Measurements from ENCODE around the gene GLP1R. TPM values are rescaled to one million over a fixed set of nuclear protein-coding genes. Genes with fewer than 3 reads are reported as not detected.
A peak's percentile ranks its signal among the peaks of the same experiment; 100 is the strongest.

The GLP1R gene
- total RNA-seq, 8 experiments from 2014 or later = 0.05 to 0.71 (median 0.14) TPM; not detected in 3

DNA sequence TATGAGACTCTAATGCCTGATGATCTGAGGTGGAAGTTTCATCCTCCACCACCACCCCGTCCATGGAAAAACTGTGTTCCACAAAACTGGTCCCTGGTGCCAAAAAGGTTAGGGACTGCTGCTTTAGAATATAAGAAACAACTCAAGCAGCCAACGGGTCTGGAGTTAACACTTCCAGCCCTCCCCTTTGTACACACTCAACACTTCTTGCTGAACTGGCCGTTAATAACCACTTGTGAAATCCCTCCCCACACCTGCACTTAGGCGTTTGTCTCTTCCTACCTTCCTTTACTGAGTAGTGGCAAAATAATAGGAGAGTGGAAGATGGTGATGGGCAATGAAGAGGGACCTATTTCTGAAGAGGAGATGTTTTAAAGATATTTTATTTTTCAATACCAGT, 55.9 kb downstream of the GLP1R start:
- H3K4me1 ChIP-seq (replicated peaks in 1 of 2) = peaks cover 0 to 3% of the 10 kb centered on the region in 2 donors
- H3K4me3 ChIP-seq = no peak overlapping the region
- no peak for ATAC-seq (replicated peaks in 6 of 8)
- in situ Hi-C loops (cut with MboI; ENCODE audit: low pct_unique_long_range_greater_than_20kb in 2 of 9, low sequenced_read_pairs in 9 of 9, unreplicated experiment in 9 of 9) = no loop called here
- H3K27ac ChIP-seq = no peak overlapping the region
- 40 to 100% (median 75%) methylated on average over 1 to 4 of the region's 4 CpGs; no CpG with 5 or more reads in 3 of the 10 experiments for WGBS, 10 experiments

DNA sequence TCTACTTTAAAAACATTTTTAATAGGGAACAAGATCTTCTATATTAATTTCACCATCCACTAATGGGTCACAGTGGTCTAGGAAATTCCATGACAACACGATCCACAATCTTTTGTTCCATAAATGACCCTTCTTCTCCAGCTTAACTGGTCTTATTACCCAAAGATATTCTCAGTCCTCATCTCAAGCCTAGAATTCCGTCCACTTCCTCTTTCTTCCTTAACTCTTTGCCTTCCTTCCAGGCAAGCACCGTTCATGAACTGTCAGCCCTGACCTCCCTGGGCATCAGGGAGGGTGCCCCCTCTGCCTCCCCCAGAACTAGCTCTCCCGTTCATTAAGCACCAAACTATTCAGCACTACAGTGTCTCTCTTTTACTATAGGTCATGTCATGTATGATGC, 58.5 kb downstream of the GLP1R start:
- in situ Hi-C loops (cut with MboI; ENCODE audit: low pct_unique_long_range_greater_than_20kb in 2 of 9, low sequenced_read_pairs in 9 of 9, unreplicated experiment in 9 of 9) = no loop called here
- Histone ChIP-seq H3K4me1 (replicated peaks in 1 of 2) (peaks cover 0 to 2% of the 10 kb centered on the region in 2 donors), H3K4me3 (no peak overlapping the region), H3K27ac (no peak overlapping the region)
- no peak for ATAC-seq (replicated peaks in 6 of 8)
- WGBS, 10 experiments = 55 to 100% (median 81%) methylated on average over 1 to 4 of the region's 4 CpGs

DNA sequence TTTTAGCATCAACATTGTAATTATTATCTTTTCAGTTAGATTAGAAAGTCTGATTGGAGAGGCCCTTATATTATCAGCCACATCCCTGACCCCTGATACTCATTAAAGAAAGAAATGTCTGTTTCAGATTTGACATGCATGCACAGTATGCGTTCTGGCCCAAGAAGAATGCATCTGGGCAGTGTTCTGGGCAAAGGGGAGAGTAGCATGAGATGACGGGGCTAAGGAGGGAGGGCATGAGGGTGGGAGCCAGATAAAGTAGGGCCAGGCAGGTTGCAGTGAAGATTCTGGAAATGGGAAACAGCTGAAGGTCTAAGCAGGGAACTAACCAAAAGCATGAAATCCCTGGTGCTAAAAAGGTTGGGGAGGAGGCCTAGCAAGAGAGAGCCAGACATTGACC, 59.1 kb downstream of the GLP1R start:
- 0 to 86% (median 61%) methylated on average over 1 to 2 of the region's 2 CpGs; no CpG with 5 or more reads in 6 of the 10 experiments for WGBS, 10 experiments
- H3K27ac ChIP-seq = no peak overlapping the region
- H3K4me3 ChIP-seq = no peak overlapping the region
- no peak for ATAC-seq (replicated peaks in 6 of 8)
- H3K4me1 ChIP-seq (replicated peaks in 1 of 2) = no peaks in the 10 kb centered on the region
- in situ Hi-C loops (cut with MboI; ENCODE audit: low pct_unique_long_range_greater_than_20kb in 2 of 9, low sequenced_read_pairs in 9 of 9, unreplicated experiment in 9 of 9) = no loop called here

DNA sequence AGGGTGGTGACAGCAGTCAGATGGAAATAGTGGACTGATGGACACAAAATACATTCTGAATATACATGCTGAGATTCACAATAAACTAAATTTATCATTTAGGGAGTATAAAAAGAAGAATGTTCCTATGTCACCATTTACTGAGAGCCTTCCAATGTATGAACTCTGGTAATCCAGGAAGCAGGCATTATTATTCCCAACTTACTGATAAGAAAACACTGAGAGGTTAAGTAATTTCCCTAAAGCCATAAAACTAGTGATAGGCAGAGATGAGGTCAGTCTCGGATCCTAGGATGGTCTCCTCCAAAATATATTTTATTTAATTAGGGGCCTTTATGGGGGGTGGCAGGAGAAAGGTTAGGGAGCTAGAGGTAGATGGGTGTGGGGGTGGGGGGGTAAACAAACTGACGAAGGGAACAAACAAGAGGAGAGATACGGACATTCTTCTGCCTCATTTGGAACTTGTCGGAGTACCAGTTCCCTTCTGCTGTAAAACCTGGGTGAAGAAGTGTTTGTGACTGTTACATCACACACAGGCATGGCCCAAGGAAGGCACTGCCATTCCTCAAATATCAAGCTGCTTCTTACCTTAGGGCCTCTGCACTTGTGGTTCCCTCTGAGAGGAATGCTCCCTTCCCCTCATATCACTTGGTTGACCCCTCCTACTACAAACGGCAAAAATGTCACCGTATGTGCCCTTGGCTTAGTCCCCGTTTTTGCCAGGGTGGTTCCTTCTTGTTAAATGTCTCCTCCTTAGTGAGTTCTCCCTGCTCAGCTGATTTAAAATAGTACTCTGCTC, 59.7 kb downstream of the GLP1R start:
- Histone ChIP-seq H3K4me1 (replicated peaks in 1 of 2) (peaks cover 0 to 1% of the 10 kb centered on the region in 2 donors), H3K27ac (no peak overlapping the region), H3K4me3 (no peak overlapping the region)
- in situ Hi-C loops (cut with MboI; ENCODE audit: low pct_unique_long_range_greater_than_20kb in 2 of 9, low sequenced_read_pairs in 9 of 9, unreplicated experiment in 9 of 9) = no loop called here
- ATAC-seq (replicated peaks in 6 of 8) = no peak
- 70 to 94% (median 88%) methylated on average over 1 to 6 of the region's 7 CpGs; no CpG with 5 or more reads in 2 of the 10 experiments for WGBS, 10 experiments

DNA sequence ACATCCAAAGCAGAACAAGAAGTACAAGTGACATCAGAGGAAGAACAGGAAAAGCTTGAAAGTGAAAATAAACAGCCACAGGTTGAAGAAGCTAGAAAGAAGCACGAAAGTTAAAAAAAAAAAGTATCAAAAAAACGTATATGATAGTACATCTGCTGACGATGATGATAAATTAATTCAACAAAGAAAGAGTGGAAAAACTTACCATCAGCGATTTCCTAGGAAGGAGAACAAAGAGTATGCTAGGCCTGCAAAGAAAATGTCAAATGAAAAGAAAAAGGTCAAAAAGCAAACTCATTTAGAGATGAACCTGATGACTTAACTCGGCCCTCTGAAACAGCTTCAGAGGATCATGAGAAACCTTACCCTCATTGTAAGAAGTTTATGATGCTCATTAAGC, 62.7 kb downstream of the GLP1R start:
- 69 to 82% (median 76%) methylated on average over 5 of the region's 5 CpGs for WGBS, 10 experiments
- H3K27ac ChIP-seq = no peak overlapping the region
- no peak for ATAC-seq (replicated peaks in 6 of 8)
- in situ Hi-C loops (cut with MboI; ENCODE audit: low pct_unique_long_range_greater_than_20kb in 2 of 9, low sequenced_read_pairs in 9 of 9, unreplicated experiment in 9 of 9) = no loop called here
- no peak overlapping the region for H3K4me3 ChIP-seq
- H3K4me1 ChIP-seq (replicated peaks in 1 of 2) = peaks cover 12 to 13% of the 10 kb centered on the region in 2 donors

DNA sequence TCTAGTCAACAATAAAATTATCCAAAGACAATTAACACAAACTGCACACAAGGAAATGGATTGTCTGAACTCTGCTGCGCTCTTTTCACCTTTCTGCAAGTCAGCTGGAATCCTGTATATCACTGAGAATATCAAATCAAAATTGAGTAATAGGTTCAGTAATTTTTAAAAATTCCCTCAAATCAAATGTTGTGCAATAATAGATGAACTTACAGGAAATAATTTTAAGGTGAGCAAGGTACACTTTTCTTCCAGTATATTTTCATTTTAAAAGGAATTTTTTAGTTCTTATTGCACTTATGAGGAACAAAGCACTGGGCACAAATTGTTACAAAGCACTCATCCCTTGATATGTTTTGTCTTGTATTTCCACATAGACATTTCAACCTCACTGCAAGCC, 65.2 kb downstream of the GLP1R start:
- WGBS, 10 experiments = 78 to 100% (median 92%) methylated on average over 1 of the region's 1 CpG; no CpG with 5 or more reads in 2 of the 10 experiments
- no peak for ATAC-seq (replicated peaks in 6 of 8)
- H3K27ac ChIP-seq = no peak overlapping the region
- in situ Hi-C loops (cut with MboI; ENCODE audit: low pct_unique_long_range_greater_than_20kb in 2 of 9, low sequenced_read_pairs in 9 of 9, unreplicated experiment in 9 of 9) = no loop called here
- peak overlapping the region; percentile 55 to 77 (median 60) for H3K4me3 ChIP-seq
- H3K4me1 ChIP-seq (replicated peaks in 1 of 2) = peaks cover 12 to 13% of the 10 kb centered on the region in 2 donors

DNA sequence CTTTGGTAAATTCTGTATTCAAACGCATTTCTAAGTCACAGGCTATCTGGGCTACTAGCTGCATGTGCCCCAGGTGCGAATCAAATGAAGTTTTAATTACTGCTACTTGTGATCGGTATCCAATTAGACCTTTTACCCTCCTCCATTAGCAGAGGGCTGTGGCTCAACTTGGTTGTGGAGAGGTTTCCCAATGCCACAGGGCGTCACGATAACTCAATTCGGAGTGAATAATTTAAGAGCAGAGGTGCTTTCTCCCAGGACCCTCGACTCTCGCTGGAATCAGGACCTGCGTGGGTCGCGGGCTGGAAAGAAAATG, 65.8 kb downstream of the GLP1R start:
- H3K4me1 ChIP-seq (replicated peaks in 1 of 2) = peaks cover 12 to 13% of the 10 kb centered on the region in 2 donors
- H3K4me3 ChIP-seq = peak overlapping the region; percentile 55 to 77 (median 60)
- in situ Hi-C loops (cut with MboI; ENCODE audit: low pct_unique_long_range_greater_than_20kb in 2 of 9, low sequenced_read_pairs in 9 of 9, unreplicated experiment in 9 of 9) = no loop called here
- H3K27ac ChIP-seq = no peak overlapping the region
- WGBS, 10 experiments = 0 to 19% (median 0%) methylated on average over 1 to 6 of the region's 11 CpGs; no CpG with 5 or more reads in 2 of the 10 experiments
- ATAC-seq (replicated peaks in 6 of 8) = peak in 2 of 8 experiments; percentile 8 to 10

DNA sequence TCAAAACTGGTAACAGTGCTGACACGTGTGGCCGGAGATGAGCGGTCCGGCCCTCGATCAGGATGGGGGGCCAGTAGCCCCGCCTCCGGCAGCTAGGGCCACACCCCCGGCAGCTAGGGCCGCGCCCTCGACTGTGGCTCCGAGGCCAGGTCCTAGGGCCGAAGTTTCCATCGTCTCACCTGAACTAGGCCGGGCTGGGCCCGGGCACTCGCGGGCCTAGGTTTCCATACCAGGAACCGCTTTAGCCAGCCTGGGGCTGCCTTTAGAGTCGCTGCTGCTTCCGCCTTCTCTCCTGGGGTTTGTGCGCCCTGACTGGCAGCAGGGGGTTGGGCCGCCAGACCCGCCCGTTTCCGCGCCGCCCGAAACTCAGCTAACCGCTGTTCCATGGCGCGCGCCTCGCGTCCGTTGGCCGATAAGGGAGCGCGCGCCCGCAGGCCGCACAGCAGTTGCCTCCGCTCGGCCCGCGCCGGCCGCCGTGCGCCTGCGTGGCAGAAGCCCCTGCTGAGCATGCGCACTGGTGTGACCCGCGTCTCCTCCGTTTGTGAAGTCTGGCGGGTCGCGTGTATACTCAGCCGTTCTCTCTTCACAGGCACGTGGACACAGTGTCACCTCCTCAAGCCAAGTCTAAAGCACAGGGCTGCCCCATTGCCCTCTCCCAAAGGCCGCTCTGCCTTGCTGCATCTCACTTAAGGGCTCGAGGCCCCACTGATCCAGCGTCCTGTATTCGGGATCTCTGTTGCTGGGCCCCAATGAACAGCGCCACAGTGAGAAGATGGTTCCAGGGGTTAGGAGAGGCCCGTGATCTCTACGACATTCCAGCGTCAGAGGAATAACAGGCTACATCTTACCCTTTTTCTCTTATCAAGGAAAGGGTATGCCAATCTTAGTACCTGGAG, 66.4 kb downstream of the GLP1R start, which contains the start of gene SAYSD1:
Gene SAYSD1, minus strand, starts transcription at position 483 of the 896 bp plus-strand sequence. Its CDS starts 97 bp downstream, at position 386.
- peak within 1 kb of the TSS; percentile 55 to 77 (median 60) for H3K4me3 ChIP-seq
- peaks cover 12 to 13% of the 10 kb centered on the region in 2 donors for H3K4me1 ChIP-seq (replicated peaks in 1 of 2)
- ATAC-seq (replicated peaks in 6 of 8) = peak; percentile 90 to 94 (median 92)
- in situ Hi-C loops (cut with MboI; ENCODE audit: low pct_unique_long_range_greater_than_20kb in 2 of 9, low sequenced_read_pairs in 9 of 9, unreplicated experiment in 9 of 9) = no loop called here
- peak within 1 kb of the TSS; percentile 64 to 76 for H3K27ac ChIP-seq
- 0 to 20% (median 5%) methylated on average over 2 to 35 of the region's 68 CpGs; no CpG with 5 or more reads in 1 of the 10 experiments for WGBS, 10 experiments

DNA sequence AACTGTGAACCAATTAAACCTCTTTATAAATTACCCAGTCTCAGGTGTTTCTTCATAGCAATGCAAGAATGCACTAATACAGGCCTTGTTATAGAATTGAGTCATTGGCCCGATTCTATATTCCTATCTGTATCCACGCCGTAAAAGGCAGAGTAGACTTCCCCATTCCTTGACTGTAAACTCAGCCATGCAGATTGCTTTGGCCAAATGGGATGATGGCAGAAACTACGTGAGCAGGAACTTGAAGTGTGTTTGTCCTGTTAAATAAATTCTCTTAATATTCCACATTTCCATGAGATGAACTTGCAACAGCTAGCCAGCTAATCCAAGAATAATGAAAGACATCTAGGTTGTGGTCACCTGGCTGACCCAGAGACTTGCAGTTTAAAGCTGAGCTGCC, 70.3 kb downstream of the GLP1R start:
- Histone ChIP-seq H3K4me3 (no peak overlapping the region), H3K4me1 (replicated peaks in 1 of 2) (peaks cover 6% of the 10 kb centered on the region in 2 donors), H3K27ac (no peak overlapping the region)
- 25 to 100% (median 89%) methylated on average over 1 to 4 of the region's 4 CpGs for WGBS, 10 experiments
- in situ Hi-C loops (cut with MboI; ENCODE audit: low pct_unique_long_range_greater_than_20kb in 2 of 9, low sequenced_read_pairs in 9 of 9, unreplicated experiment in 9 of 9) = no loop called here
- ATAC-seq (replicated peaks in 6 of 8) = no peak

DNA sequence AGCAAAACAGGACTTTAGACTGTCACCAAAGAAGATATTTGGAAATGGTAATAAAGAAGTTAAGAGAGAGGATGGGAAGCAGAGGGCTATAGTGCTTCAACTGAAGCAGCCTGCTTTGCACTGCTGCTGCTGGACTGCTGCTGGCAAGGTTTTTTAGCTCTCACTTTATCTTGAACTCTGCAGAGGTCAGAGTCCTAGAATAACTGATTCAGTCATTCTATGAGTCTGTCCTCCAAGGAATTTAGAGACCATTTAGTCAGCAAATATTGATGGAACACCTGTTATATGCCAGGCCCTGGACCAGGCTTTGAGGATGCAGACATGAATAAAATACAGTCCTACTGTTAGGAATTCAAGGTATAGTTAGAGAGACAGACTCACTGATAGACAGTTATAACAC, 75.5 kb downstream of the GLP1R start:
- H3K27ac ChIP-seq = no peak overlapping the region
- H3K4me3 ChIP-seq = no peak overlapping the region
- in situ Hi-C loops (cut with MboI; ENCODE audit: low pct_unique_long_range_greater_than_20kb in 2 of 9, low sequenced_read_pairs in 9 of 9, unreplicated experiment in 9 of 9) = no loop called here
- ATAC-seq (replicated peaks in 6 of 8) = no peak
- no peaks in the 10 kb centered on the region for H3K4me1 ChIP-seq (replicated peaks in 1 of 2)

DNA sequence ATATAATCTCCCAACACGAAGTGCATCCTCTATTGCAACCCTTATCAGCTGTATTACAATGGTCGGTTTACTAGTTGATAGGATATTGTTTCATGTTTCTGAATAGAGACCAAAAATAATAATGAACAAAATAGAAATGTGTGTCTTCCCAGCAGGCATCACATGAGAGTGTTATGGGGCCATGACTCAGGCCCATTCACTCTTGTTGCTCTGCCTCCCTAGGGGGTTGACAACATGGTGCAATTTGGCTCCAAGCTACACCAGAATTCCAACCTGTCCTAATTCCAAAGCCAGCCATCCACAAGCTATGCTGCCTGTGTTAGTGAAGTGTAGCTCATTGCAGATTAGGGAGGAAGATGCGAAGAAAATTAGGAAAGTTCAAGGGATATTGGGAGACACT, 79.5 kb downstream of the GLP1R start:
- 0 to 100% (median 57%) methylated on average over 1 to 3 of the region's 3 CpGs; no CpG with 5 or more reads in 2 of the 10 experiments for WGBS, 10 experiments
- ATAC-seq (replicated peaks in 6 of 8) = no peak
- Histone ChIP-seq H3K27ac (no peak overlapping the region), H3K4me3 (no peak overlapping the region), H3K4me1 (replicated peaks in 1 of 2) (peaks cover 5 to 11% of the 10 kb centered on the region in 2 donors)
- in situ Hi-C loops (cut with MboI; ENCODE audit: low pct_unique_long_range_greater_than_20kb in 2 of 9, low sequenced_read_pairs in 9 of 9, unreplicated experiment in 9 of 9) = no loop called here

DNA sequence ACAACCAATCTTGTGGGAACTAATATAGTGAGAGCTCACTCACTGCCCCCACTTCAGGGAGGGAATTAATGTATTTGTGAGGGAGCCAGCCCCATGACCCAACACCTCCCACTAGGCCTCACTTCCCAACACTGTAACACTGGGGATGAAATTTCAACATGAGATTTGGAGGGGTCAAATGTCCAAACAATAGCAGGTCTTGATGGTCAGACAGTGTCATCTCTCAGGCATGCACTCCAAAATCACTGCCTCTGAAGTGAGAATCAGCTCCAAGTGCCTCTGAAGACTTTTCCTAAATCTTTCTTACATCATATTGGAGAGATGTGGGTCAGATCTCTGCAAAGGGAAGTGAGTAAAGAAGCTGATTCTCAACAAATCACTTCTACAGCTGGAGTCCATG, 80.3 kb downstream of the GLP1R start:
- no peak overlapping the region for H3K4me3 ChIP-seq
- no peak overlapping the region for H3K27ac ChIP-seq
- in situ Hi-C loops (cut with MboI; ENCODE audit: low pct_unique_long_range_greater_than_20kb in 2 of 9, low sequenced_read_pairs in 9 of 9, unreplicated experiment in 9 of 9) = no loop called here
- H3K4me1 ChIP-seq (replicated peaks in 1 of 2) = peaks cover 5 to 11% of the 10 kb centered on the region in 2 donors
- ATAC-seq (replicated peaks in 6 of 8) = no peak

DNA sequence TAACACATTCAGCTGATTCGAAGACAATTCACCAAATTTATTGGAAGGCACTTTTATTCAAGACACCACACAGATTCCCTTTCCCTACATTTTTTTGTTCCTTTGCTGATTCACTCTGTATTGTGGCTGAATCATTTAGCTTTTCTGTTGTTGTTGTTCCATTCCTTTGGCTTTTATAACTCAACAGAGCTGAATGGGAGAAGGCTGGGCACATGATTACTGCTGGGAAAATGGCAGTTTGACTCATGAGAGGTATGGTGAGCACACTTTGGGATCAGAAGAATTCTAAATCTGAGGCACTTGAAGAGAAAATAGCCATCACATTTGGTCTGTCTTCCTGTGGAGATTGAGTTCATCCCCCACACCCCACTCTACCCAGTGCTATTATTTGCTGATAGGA, 82.1 kb downstream of the GLP1R start:
- H3K27ac ChIP-seq = no peak overlapping the region
- WGBS, 10 experiments = 29 to 100% (median 79%) methylated on average over 1 of the region's 1 CpG; no CpG with 5 or more reads in 2 of the 10 experiments
- ATAC-seq (replicated peaks in 6 of 8) = peak in 1 of 8 experiments; percentile 36
- in situ Hi-C loops (cut with MboI; ENCODE audit: low pct_unique_long_range_greater_than_20kb in 2 of 9, low sequenced_read_pairs in 9 of 9, unreplicated experiment in 9 of 9) = no loop called here
- no peak overlapping the region for H3K4me3 ChIP-seq
- peaks cover 5 to 11% of the 10 kb centered on the region in 2 donors for H3K4me1 ChIP-seq (replicated peaks in 1 of 2)

Measured in motor neuron (in vitro differentiated cells).